ENCODE data around the gene KIF13A. TPM values are rescaled to one million over a fixed set of nuclear protein-coding genes. Genes with fewer than 3 reads are reported as not detected.
"Not testable (repeated sequence)": the region's sequence is repeated elsewhere in the genome, so short reads cannot be mapped to it uniquely, and the experiment has no call there.

KIF13A gene
- total and polyA plus RNA-seq, 2 donors from 2014 or later = 12.6 to 35.9 TPM

- Histone ChIP-seq H3K9me3 (ENCODE audit: control insufficient read depth in 2 of 3, insufficient read depth in 1 of 3, low read length in 3 of 3) (no peaks in the 10 kb centered on the region), H3K4me1 (ENCODE audit: control insufficient read depth in 2 of 3, insufficient read depth in 2 of 3, low read depth in 1 of 3, low read length in 3 of 3) (peaks cover 0 to 3% (median 0%) of the 10 kb centered on the region in 3 donors), H3K36me3 (ENCODE audit: control insufficient read depth in 2 of 3, insufficient read depth in 3 of 3, low read length in 3 of 3) (no peaks in the 10 kb centered on the region), H3K27me3 (ENCODE audit: control insufficient read depth, insufficient read depth, low read length) (no peaks in the 10 kb centered on the region), H3K27ac (ENCODE audit: low read depth in 2 of 2, low read length in 2 of 2) (no peak overlapping the region), H3K4me3 (ENCODE audit: low read length in 3 of 3) (no peak overlapping the region), H3K9ac (ENCODE audit: low read length in 3 of 3) (no peak overlapping the region)
- TF ChIP-seq CTCF (IDR thresholded peaks at IDR 0.05; ENCODE audit: borderline replicate concordance, extremely low read depth, insufficient read depth) = no peak
- DNase-seq = peak in 1 of 5 donors; percentile 11
- no peak for FAIRE-seq
- intact Hi-C loops (cut with DNase I) = no loop called here
Measured at GRCh38 chr6:18019539-18020534, 32.4 kb upstream of the KIF13A start.

GRCh38 chr6:18019133-18019532, 31.7 kb upstream of the KIF13A start:
- FAIRE-seq; DNase-seq; H3K4me3 ChIP-seq (ENCODE audit: low read length in 3 of 3); H3K4me1 ChIP-seq (ENCODE audit: control insufficient read depth in 2 of 3, insufficient read depth in 2 of 3, low read depth in 1 of 3, low read length in 3 of 3); H3K9me3 ChIP-seq (ENCODE audit: control insufficient read depth in 2 of 3, insufficient read depth in 1 of 3, low read length in 3 of 3); H3K27ac ChIP-seq (ENCODE audit: low read depth in 2 of 2, low read length in 2 of 2); H3K27me3 ChIP-seq (ENCODE audit: control insufficient read depth, insufficient read depth, low read length); H3K36me3 ChIP-seq (ENCODE audit: control insufficient read depth in 2 of 3, insufficient read depth in 3 of 3, low read length in 3 of 3); intact Hi-C loops (cut with DNase I); H3K9ac ChIP-seq (ENCODE audit: low read length in 3 of 3): not testable (repeated sequence)

- no peak for FAIRE-seq
- Histone ChIP-seq H3K27ac (ENCODE audit: low read depth in 2 of 2, low read length in 2 of 2) (no peak overlapping the region), H3K36me3 (ENCODE audit: control insufficient read depth in 2 of 3, insufficient read depth in 3 of 3, low read length in 3 of 3) (no peaks in the 10 kb centered on the region), H3K27me3 (ENCODE audit: control insufficient read depth, insufficient read depth, low read length) (no peaks in the 10 kb centered on the region), H3K4me3 (ENCODE audit: low read length in 3 of 3) (no peak overlapping the region), H3K4me1 (ENCODE audit: control insufficient read depth in 2 of 3, insufficient read depth in 2 of 3, low read depth in 1 of 3, low read length in 3 of 3) (no peaks in the 10 kb centered on the region), H3K9ac (ENCODE audit: low read length in 3 of 3) (no peak overlapping the region), H3K9me3 (ENCODE audit: control insufficient read depth in 2 of 3, insufficient read depth in 1 of 3, low read length in 3 of 3) (no peaks in the 10 kb centered on the region)
- intact Hi-C loops (cut with DNase I) = no loop called here
- no peak for DNase-seq
- TF ChIP-seq CTCF (IDR thresholded peaks at IDR 0.05; ENCODE audit: borderline replicate concordance, extremely low read depth, insufficient read depth) = no peak
Measured at GRCh38 chr6:18016698-18017097, 29.3 kb upstream of the KIF13A start.

- H3K9ac ChIP-seq (ENCODE audit: low read length in 3 of 3) = no peak overlapping the region
- H3K4me1 ChIP-seq (ENCODE audit: control insufficient read depth in 2 of 3, insufficient read depth in 2 of 3, low read depth in 1 of 3, low read length in 3 of 3) = no peaks in the 10 kb centered on the region
- H3K4me3 ChIP-seq (ENCODE audit: low read length in 3 of 3) = no peak overlapping the region
- H3K27me3 ChIP-seq (ENCODE audit: control insufficient read depth, insufficient read depth, low read length) = no peaks in the 10 kb centered on the region
- FAIRE-seq (no peak), DNase-seq (peak in 1 of 5 donors; percentile 22)
- H3K9me3 ChIP-seq (ENCODE audit: control insufficient read depth in 2 of 3, insufficient read depth in 1 of 3, low read length in 3 of 3) = no peaks in the 10 kb centered on the region
- no peak for TF ChIP-seq CTCF (IDR thresholded peaks at IDR 0.05; ENCODE audit: borderline replicate concordance, extremely low read depth, insufficient read depth)
- H3K27ac ChIP-seq (ENCODE audit: low read depth in 2 of 2, low read length in 2 of 2) = no peak overlapping the region
- intact Hi-C loops (cut with DNase I) = no loop called here
- H3K36me3 ChIP-seq (ENCODE audit: control insufficient read depth in 2 of 3, insufficient read depth in 3 of 3, low read length in 3 of 3) = no peaks in the 10 kb centered on the region
Measured at GRCh38 chr6:18016133-18016532, 28.7 kb upstream of the KIF13A start.

Measured in kidney (tissue), 14 donors.